ENCODE data around the gene LTBP4.
A peak's percentile ranks its signal among the peaks of the same experiment; 100 is the strongest.
"Not testable (repeated sequence)": the region's sequence is repeated elsewhere in the genome, so short reads cannot be mapped to it uniquely, and the experiment has no call there.

The LTBP4 gene

GRCh38 chr19:40630571-40631160 is 29.5 kb downstream of the LTBP4 start:
- no peak for DNase-seq

GRCh38 chr19:40632311-40633036 is 31.3 kb downstream of the LTBP4 start:
- DNase-seq: no peak

- no peak for DNase-seq
These were observed 32.0 kb downstream of the LTBP4 start for GRCh38 chr19:40633207-40633606.

GRCh38 chr19:40638327-40638726 is 37.2 kb downstream of the LTBP4 start:
- DNase-seq: no peak

- no peak for DNase-seq
These were observed 38.4 kb downstream of the LTBP4 start for GRCh38 chr19:40639638-40639982.

GRCh38 chr19:40640744-40641143 is 39.6 kb downstream of the LTBP4 start:
- peak in 1 of 2 donors; percentile 26 for DNase-seq

GRCh38 chr19:40641281-40641680 is 40.1 kb downstream of the LTBP4 start:
- no peak for DNase-seq

GRCh38 chr19:40642051-40642706 is 41.0 kb downstream of the LTBP4 start:
- DNase-seq: no peak

GRCh38 chr19:40642757-40643305 is 41.7 kb downstream of the LTBP4 start:
- no peak for DNase-seq

GRCh38 chr19:40646743-40647254 is 45.6 kb downstream of the LTBP4 start:
- DNase-seq: no peak

GRCh38 chr19:40649903-40650675 is 48.9 kb downstream of the LTBP4 start:
- not testable (repeated sequence) for DNase-seq

GRCh38 chr19:40650749-40651305 is 49.7 kb downstream of the LTBP4 start:
- no peak for DNase-seq

GRCh38 chr19:40652303-40652702 is 51.1 kb downstream of the LTBP4 start:
- not testable (repeated sequence) for DNase-seq

- not testable (repeated sequence) for DNase-seq
These were observed 54.5 kb downstream of the LTBP4 start for GRCh38 chr19:40655684-40656083.

- no peak for DNase-seq
These were observed 56.9 kb downstream of the LTBP4 start for GRCh38 chr19:40658031-40658430.

GRCh38 chr19:40659116-40659515 is 57.9 kb downstream of the LTBP4 start:
- DNase-seq: no peak

- no peak for DNase-seq
These were observed 58.4 kb downstream of the LTBP4 start for GRCh38 chr19:40659566-40659965.

- no peak for DNase-seq
These were observed 60.4 kb downstream of the LTBP4 start for GRCh38 chr19:40661616-40662015.

- DNase-seq: peak; percentile 85 to 93
These were observed 61.9 kb downstream of the LTBP4 start for GRCh38 chr19:40662925-40663694.

GRCh38 chr19:40663695-40664692 is 62.8 kb downstream of the LTBP4 start:
- peak in 1 of 2 donors; percentile 54 for DNase-seq

Measured in inflammatory macrophage (primary cell).